Nephron progenitor cell (in vitro differentiated cells): ENCODE data around the gene LIMS2.

Source experiments
- DNase-seq: peaks from one replicate; pipeline ENCODE4 v3.0.0; 2021
- H3K27ac Mint-ChIP-seq: 2 replicates; pipeline ENCODE4 v1.8.0; 2021; ENCODE audit warnings: mild to moderate bottlenecking, moderate library complexity, mixed read lengths
- H3K27me3 Mint-ChIP-seq: 2 replicates; pipeline ENCODE4 v1.8.0; 2021; ENCODE audit warnings: mild to moderate bottlenecking, low read depth, mixed read lengths; ENCODE audit not compliant: poor library complexity
- H3K36me3 Mint-ChIP-seq: 2 replicates; pipeline ENCODE4 v1.8.0; 2021; ENCODE audit warnings: low read depth, mixed read lengths
- H3K4me1 Mint-ChIP-seq: 2 replicates; pipeline ENCODE4 v1.8.0; 2021; ENCODE audit warnings: mixed read lengths
- H3K4me3 Mint-ChIP-seq: 2 replicates; pipeline ENCODE4 v1.8.0; 2021; ENCODE audit warnings: mild to moderate bottlenecking, moderate library complexity, mixed read lengths
- H3K9me3 Mint-ChIP-seq: 2 replicates; pipeline ENCODE4 v1.8.0; 2021; ENCODE audit warnings: mild to moderate bottlenecking, moderate library complexity, mixed read lengths
- CTCF ChIP-seq: fragments of 200-600 bp; sonication (generic); IDR thresholded peaks from 2 replicates; pipeline ENCODE4 v1.5.0; 2021; ENCODE audit warnings: antibody characterized with exemption

Gene LIMS2

GRCh38 chr2:127618551-127619202, 56.7 kb downstream of the LIMS2 start:
- Mint-ChIP-seq H3K4me3 (no peak overlapping the region), H3K9me3 (peaks cover 14% of the 10 kb centered on the region), H3K36me3 (no peaks in the 10 kb centered on the region), H3K27ac (no peak overlapping the region), H3K27me3 (peaks cover 18% of the 10 kb centered on the region), H3K4me1 (peaks cover 56% of the 10 kb centered on the region)
- no peak for DNase-seq
- TF ChIP-seq CTCF: no peak

- H3K27me3 Mint-ChIP-seq: peaks cover 13% of the 10 kb centered on the region
- peaks cover 46% of the 10 kb centered on the region for H3K4me1 Mint-ChIP-seq
- no peak for DNase-seq
- H3K9me3 Mint-ChIP-seq: peaks cover 25% of the 10 kb centered on the region
- H3K36me3 Mint-ChIP-seq: no peaks in the 10 kb centered on the region
- TF ChIP-seq CTCF: no peak
- no peak overlapping the region for H3K4me3 Mint-ChIP-seq
- no peak overlapping the region for H3K27ac Mint-ChIP-seq
These were observed 59.7 kb downstream of the LIMS2 start for GRCh38 chr2:127615511-127616166.

- Mint-ChIP-seq H3K36me3 (no peaks in the 10 kb centered on the region), H3K4me1 (peaks cover 40% of the 10 kb centered on the region), H3K4me3 (no peak overlapping the region), H3K27ac (no peak overlapping the region), H3K9me3 (peaks cover 25% of the 10 kb centered on the region), H3K27me3 (peaks cover 14% of the 10 kb centered on the region)
- DNase-seq: no peak
- TF ChIP-seq CTCF: no peak
These were observed 60.6 kb downstream of the LIMS2 start for GRCh38 chr2:127614731-127615130.

GRCh38 chr2:127614246-127614645, 61.1 kb downstream of the LIMS2 start:
- no peak for DNase-seq
- no peak for TF ChIP-seq CTCF
- peaks cover 17% of the 10 kb centered on the region for H3K27me3 Mint-ChIP-seq
- H3K9me3 Mint-ChIP-seq: peaks cover 25% of the 10 kb centered on the region
- no peaks in the 10 kb centered on the region for H3K36me3 Mint-ChIP-seq
- no peak overlapping the region for H3K27ac Mint-ChIP-seq
- peaks cover 35% of the 10 kb centered on the region for H3K4me1 Mint-ChIP-seq
- no peak overlapping the region for H3K4me3 Mint-ChIP-seq

GRCh38 chr2:127612111-127612822, 63.1 kb downstream of the LIMS2 start:
- no peak for DNase-seq
- peaks cover 22% of the 10 kb centered on the region for H3K27me3 Mint-ChIP-seq
- no peak for TF ChIP-seq CTCF
- peaks cover 24% of the 10 kb centered on the region for H3K4me1 Mint-ChIP-seq
- H3K9me3 Mint-ChIP-seq: peaks cover 20% of the 10 kb centered on the region
- no peaks in the 10 kb centered on the region for H3K36me3 Mint-ChIP-seq
- no peak overlapping the region for H3K27ac Mint-ChIP-seq
- H3K4me3 Mint-ChIP-seq: no peak overlapping the region
